Right lobe of liver (tissue), 4 donors: ENCODE data around the gene KRTAP3-1.

Experiments
- CTCF ChIP-seq, 4 donors: fragments of 200-600 bp in 3 of 4; fragments of 450-650 bp in 1 of 4; IDR thresholded peaks; one replicate each; pipeline versions ENCODE4 v1.5.1 to v1.8.0; 2016 to 2022; ENCODE audit warnings: antibody characterized with exemption in 4 of 4, mild to moderate bottlenecking in 2 of 4
- POLR2A ChIP-seq: fragments of 450-650 bp; IDR thresholded peaks from one replicate; pipeline ENCODE4 v1.6.1; 2017; ENCODE audit warnings: antibody characterized with exemption, mild to moderate bottlenecking
- donor health status: DM: no; HTN: no; CAD: no.
- donor health status: DM: no; HTN: no; CAD: no.
- donor health status: DM: no; HTN: yes; CAD: no.

- TF ChIP-seq CTCF (IDR thresholded peaks at IDR 0.05) (no peak), POLR2A (no peak)
These were observed 15.1 kb downstream of the KRTAP3-1 start, which contains the start of gene KRTAP3-3 for GRCh38 chr17:40993839-40994238.
